ENCODE results near the gene PDS5B. TPM values are rescaled to one million over a fixed set of nuclear protein-coding genes. Genes with fewer than 3 reads are reported as not detected.

PDS5B gene
- total and polyA plus RNA-seq, 10 of the 15 experiments (the other 5 are each of a cell fraction or from before 2014, with no cell fraction given) = 15.4 to 55.3 (median 30.7) TPM

DNA sequence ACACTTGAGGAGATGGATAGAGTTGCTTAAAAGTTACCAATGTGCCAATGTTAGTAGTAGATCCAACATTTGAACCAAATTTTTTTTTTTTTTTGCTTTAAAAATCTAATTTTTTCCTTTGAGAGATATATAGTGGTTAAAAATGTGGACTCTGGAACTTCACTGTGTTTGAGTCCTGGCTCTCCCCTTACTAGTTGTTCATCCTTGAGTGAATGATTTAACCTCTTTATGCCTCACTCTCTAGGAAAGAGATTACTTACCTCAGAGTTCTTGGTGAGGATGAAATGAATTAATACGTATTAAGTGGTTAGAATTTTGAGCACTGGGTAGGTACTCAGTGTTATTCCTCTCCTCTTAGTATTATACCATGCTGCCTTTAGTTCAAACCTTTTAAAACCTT, 24.3 kb downstream of the PDS5B start:
- ChIA-PET POLR2A (no interaction called here), RAD21 (ENCODE audit: unreplicated experiment) (no interaction called here), CTCF (no interaction called here), SMC1A (ENCODE audit: uncharacterized antibody, unreplicated experiment) (no interaction called here)
- no peak overlapping the region for H2AFZ ChIP-seq (ENCODE audit: control insufficient read depth, low read depth, low read length)
- H3K79me2 ChIP-seq (ENCODE audit: control insufficient read depth, insufficient read depth, low read length) = peaks cover 70% of the 10 kb centered on the region
- no peak overlapping the region for H3K27ac ChIP-seq (ENCODE audit: control insufficient read depth, insufficient read depth)
- no peak overlapping the region for H3K4me3 ChIP-seq
- H3K4me2 ChIP-seq (ENCODE audit: control insufficient read depth, insufficient read depth) = no peak overlapping the region
- H3K27me3 ChIP-seq (replicated peaks in 1 of 2; ENCODE audit: control insufficient read depth in 2 of 2, insufficient read depth in 2 of 2, low read length in 1 of 2) = no peaks in the 10 kb centered on the region
- no peak for TF ChIP-seq KDM1A (IDR thresholded peaks at IDR 0.05; ENCODE audit: borderline replicate concordance)
- TF ChIP-seq NBN (IDR thresholded peaks at IDR 0.05) = no peak
- no peak for TF ChIP-seq SRF (IDR thresholded peaks at IDR 0.05; ENCODE audit: low read depth in 2 of 2, low read length in 2 of 2)
- no peak for TF ChIP-seq SPI1 (IDR thresholded peaks at IDR 0.05; ENCODE audit: borderline replicate concordance, insufficient read depth, low read depth, low read length)
- TF ChIP-seq RBBP5 (conservative IDR thresholded peaks at IDR 0.05) = no peak
- no peak for ATAC-seq
- H3K9me3 ChIP-seq (replicated peaks; ENCODE audit: control insufficient read depth, insufficient read depth, low read length) = peaks cover 7% of the 10 kb centered on the region
- H3K36me3 ChIP-seq (ENCODE audit: control insufficient read depth in 2 of 2, insufficient read depth in 2 of 2, low read length in 1 of 2) = no peaks in the 10 kb centered on the region
- no peak for DNase-seq (ENCODE audit: low read depth, low spot score)
- H3K9ac ChIP-seq (ENCODE audit: control insufficient read depth, insufficient read depth, low read length) = no peak overlapping the region
- no peak for FAIRE-seq
- no TSS peak for BruUV-seq (replicated peaks)
- intact Hi-C loops (cut with micrococcal nuclease; ENCODE audit: unreplicated experiment) = no loop called here
- H3K4me1 ChIP-seq (ENCODE audit: control insufficient read depth, insufficient read depth, low read length) = no peaks in the 10 kb centered on the region
- WGBS (ENCODE audit: insufficient coverage, insufficient replicate concordance, low lambda C conversion rate, missing lambda C conversion rate) = 48% methylated on average over 1 of the region's 1 CpG
- H4K20me1 ChIP-seq (ENCODE audit: control insufficient read depth, insufficient read depth) = no peaks in the 10 kb centered on the region
- in situ Hi-C loops (cut with MboI) = no loop called here

DNA sequence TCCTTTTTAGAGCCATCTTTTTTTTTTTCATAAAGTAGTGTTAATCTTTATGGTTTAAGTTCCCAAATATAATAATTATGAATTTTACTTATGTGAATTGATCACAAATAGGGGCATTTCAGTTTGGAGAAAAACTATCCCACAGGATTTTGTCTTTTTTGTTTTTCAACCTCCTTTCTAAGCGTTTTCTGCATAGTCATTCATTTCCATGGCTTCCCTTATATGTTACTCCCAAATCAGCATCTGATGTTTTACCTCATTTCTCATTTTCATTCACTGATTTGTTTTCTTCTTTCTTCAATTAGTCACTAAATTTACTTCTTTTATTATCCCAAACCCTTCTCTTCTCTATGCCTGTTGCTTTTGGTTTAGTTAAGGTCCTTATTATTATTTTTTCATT, 24.7 kb downstream of the PDS5B start:
- H3K4me3 ChIP-seq = no peak overlapping the region
- no peaks in the 10 kb centered on the region for H3K4me1 ChIP-seq (ENCODE audit: control insufficient read depth, insufficient read depth, low read length)
- SMC1A ChIA-PET (ENCODE audit: uncharacterized antibody, unreplicated experiment) = no interaction called here
- in situ Hi-C loops (cut with MboI) (no loop called here), intact Hi-C loops (cut with micrococcal nuclease; ENCODE audit: unreplicated experiment) (no loop called here)
- ATAC-seq = no peak
- FAIRE-seq = no peak
- no peak overlapping the region for H3K9ac ChIP-seq (ENCODE audit: control insufficient read depth, insufficient read depth, low read length)
- no peaks in the 10 kb centered on the region for H3K27me3 ChIP-seq (replicated peaks in 1 of 2; ENCODE audit: control insufficient read depth in 2 of 2, insufficient read depth in 2 of 2, low read length in 1 of 2)
- no peaks in the 10 kb centered on the region for H3K36me3 ChIP-seq (ENCODE audit: control insufficient read depth in 2 of 2, insufficient read depth in 2 of 2, low read length in 1 of 2)
- H3K27ac ChIP-seq (ENCODE audit: control insufficient read depth, insufficient read depth) = no peak overlapping the region
- CTCF ChIA-PET = no interaction called here
- H4K20me1 ChIP-seq (ENCODE audit: control insufficient read depth, insufficient read depth) = no peaks in the 10 kb centered on the region
- 45% methylated on average over 1 of the region's 1 CpG for WGBS (ENCODE audit: insufficient coverage, insufficient replicate concordance, low lambda C conversion rate, missing lambda C conversion rate)
- DNase-seq (ENCODE audit: low read depth, low spot score) = no peak
- no TSS peak for BruUV-seq (replicated peaks)
- no peak overlapping the region for H3K4me2 ChIP-seq (ENCODE audit: control insufficient read depth, insufficient read depth)
- peaks cover 7% of the 10 kb centered on the region for H3K9me3 ChIP-seq (replicated peaks; ENCODE audit: control insufficient read depth, insufficient read depth, low read length)
- H2AFZ ChIP-seq (ENCODE audit: control insufficient read depth, low read depth, low read length) = no peak overlapping the region
- POLR2A ChIA-PET = no interaction called here
- peaks cover 73% of the 10 kb centered on the region for H3K79me2 ChIP-seq (ENCODE audit: control insufficient read depth, insufficient read depth, low read length)
- RAD21 ChIA-PET (ENCODE audit: unreplicated experiment) = no interaction called here
- TF ChIP-seq POLR2AphosphoS5 (IDR thresholded peaks at IDR 0.05; ENCODE audit: low read length) (no peak), YBX1 (IDR thresholded peaks at IDR 0.05) (no peak), YY1 (IDR thresholded peaks at IDR 0.05; ENCODE audit: low read depth, low read length) (no peak), ESRRA (IDR thresholded peaks at IDR 0.05; ENCODE audit: low read length) (no peak), HDAC2 (IDR thresholded peaks at IDR 0.05) (no peak), JUND (IDR thresholded peaks at IDR 0.05; ENCODE audit: low read depth, low read length) (no peak), EGR1 (IDR thresholded peaks at IDR 0.05; ENCODE audit: borderline replicate concordance in 1 of 2, low read depth in 2 of 2, low read length in 2 of 2) (no peak), NBN (IDR thresholded peaks at IDR 0.05) (no peak), HDAC6 (IDR thresholded peaks at IDR 0.05; ENCODE audit: unreplicated experiment) (no peak), SREBF2 (IDR thresholded peaks at IDR 0.05; ENCODE audit: low read length) (no peak)
- TF ChIP-seq, protein P1, sequence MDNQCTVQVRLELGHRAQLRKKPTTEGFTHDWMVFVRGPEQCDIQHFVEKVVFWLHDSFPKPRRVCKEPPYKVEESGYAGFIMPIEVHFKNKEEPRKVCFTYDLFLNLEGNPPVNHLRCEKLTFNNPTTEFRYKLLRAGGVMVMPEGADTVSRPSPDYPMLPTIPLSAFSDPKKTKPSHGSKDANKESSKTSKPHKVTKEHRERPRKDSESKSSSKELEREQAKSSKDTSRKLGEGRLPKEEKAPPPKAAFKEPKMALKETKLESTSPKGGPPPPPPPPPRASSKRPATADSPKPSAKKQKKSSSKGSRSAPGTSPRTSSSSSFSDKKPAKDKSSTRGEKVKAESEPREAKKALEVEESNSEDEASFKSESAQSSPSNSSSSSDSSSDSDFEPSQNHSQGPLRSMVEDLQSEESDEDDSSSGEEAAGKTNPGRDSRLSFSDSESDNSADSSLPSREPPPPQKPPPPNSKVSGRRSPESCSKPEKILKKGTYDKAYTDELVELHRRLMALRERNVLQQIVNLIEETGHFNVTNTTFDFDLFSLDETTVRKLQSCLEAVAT (IDR thresholded peaks at IDR 0.05) = no peak
- TF ChIP-seq, protein P2, sequence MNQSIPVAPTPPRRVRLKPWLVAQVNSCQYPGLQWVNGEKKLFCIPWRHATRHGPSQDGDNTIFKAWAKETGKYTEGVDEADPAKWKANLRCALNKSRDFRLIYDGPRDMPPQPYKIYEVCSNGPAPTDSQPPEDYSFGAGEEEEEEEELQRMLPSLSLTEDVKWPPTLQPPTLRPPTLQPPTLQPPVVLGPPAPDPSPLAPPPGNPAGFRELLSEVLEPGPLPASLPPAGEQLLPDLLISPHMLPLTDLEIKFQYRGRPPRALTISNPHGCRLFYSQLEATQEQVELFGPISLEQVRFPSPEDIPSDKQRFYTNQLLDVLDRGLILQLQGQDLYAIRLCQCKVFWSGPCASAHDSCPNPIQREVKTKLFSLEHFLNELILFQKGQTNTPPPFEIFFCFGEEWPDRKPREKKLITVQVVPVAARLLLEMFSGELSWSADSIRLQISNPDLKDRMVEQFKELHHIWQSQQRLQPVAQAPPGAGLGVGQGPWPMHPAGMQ (IDR thresholded peaks at IDR 0.05; ENCODE audit: borderline replicate concordance) = no peak
- TF ChIP-seq, protein P3, sequence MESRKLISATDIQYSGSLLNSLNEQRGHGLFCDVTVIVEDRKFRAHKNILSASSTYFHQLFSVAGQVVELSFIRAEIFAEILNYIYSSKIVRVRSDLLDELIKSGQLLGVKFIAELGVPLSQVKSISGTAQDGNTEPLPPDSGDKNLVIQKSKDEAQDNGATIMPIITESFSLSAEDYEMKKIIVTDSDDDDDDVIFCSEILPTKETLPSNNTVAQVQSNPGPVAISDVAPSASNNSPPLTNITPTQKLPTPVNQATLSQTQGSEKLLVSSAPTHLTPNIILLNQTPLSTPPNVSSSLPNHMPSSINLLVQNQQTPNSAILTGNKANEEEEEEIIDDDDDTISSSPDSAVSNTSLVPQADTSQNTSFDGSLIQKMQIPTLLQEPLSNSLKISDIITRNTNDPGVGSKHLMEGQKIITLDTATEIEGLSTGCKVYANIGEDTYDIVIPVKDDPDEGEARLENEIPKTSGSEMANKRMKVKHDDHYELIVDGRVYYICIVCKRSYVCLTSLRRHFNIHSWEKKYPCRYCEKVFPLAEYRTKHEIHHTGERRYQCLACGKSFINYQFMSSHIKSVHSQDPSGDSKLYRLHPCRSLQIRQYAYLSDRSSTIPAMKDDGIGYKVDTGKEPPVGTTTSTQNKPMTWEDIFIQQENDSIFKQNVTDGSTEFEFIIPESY (IDR thresholded peaks at IDR 0.05) = no peak

All from GM12878 (cell line).